GM12891 (cell line): ENCODE results near the gene KRTAP4-7.

ENCODE experiments used
- POLR2A ChIP-seq: IDR thresholded peaks from 2 replicates; pipeline ENCODE4 v1.6.1; 2011; ENCODE audit warnings: low read depth, low read length, control low read depth
- POLR2AphosphoS5 ChIP-seq: IDR thresholded peaks from 2 replicates; pipeline ENCODE4 v1.6.1; 2011; ENCODE audit warnings: low read depth, low read length, control low read depth
- TAF1 ChIP-seq: IDR thresholded peaks from 2 replicates; pipeline ENCODE4 v1.6.1; 2011; ENCODE audit warnings: low read depth, low read length, control low read depth

DNA sequence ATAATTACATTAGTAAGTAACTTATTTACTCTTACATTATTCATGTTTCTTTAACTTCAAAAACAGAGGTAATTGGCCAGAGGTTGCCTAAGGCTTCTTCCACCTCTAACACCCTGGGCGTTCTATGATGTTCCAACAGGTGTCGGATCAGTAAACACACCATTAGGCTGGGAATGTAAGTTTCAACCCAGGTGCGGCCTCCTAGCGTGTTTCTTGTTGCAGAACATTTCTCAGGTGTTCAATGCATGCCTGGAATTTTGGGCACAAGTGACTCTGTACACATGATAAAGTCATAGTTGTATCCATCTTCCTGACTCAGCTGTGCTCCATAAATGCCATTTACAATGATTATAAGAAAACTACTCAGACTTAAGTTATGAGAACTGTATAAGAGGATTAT is 29.9 kb upstream of the KRTAP4-7 start:
- no peak for TF ChIP-seq POLR2A
- TF ChIP-seq TAF1, result no peak
- TF ChIP-seq POLR2AphosphoS5, result no peak
